HAP-1 (cell line): ENCODE results near the gene PLCL1.

Source experiments
- DNase-seq, 2 experiments: peaks; one replicate each; pipeline ENCODE4 v3.0.0-alpha.2; 2016 to 2020; ENCODE audit warnings: low spot score in 2 of 2
- H3K27me3 ChIP-seq: fragments of 250-450 bp; sonication (Bioruptor Pico); 2 replicates; pipeline ENCODE4 v1.5.1; 2020; ENCODE audit warnings: low read depth, mild to moderate bottlenecking, moderate library complexity
- H3K36me3 ChIP-seq: fragments of 250-450 bp; sonication (Bioruptor Pico); replicated peaks from 2 replicates; pipeline ENCODE4 v1.5.1; 2020; ENCODE audit warnings: mild to moderate bottlenecking
- H3K4me1 ChIP-seq: fragments of 250-450 bp; sonication (Bioruptor Pico); 2 replicates; pipeline ENCODE4 v1.5.1; 2020; ENCODE audit warnings: mild to moderate bottlenecking
- H3K4me3 ChIP-seq: fragments of 250-450 bp; sonication (Bioruptor Pico); 2 replicates; pipeline ENCODE4 v1.5.1; 2020; ENCODE audit warnings: mild to moderate bottlenecking, moderate library complexity
- H3K9me3 ChIP-seq: fragments of 250-450 bp; sonication (Bioruptor Pico); 2 replicates; pipeline ENCODE4 v1.5.1; 2020; ENCODE audit warnings: mild to moderate bottlenecking, moderate library complexity
- in situ Hi-C: fragments of 300-500 bp; cut with MboI; formaldehyde crosslinking; loops from 3 replicates; pipeline ENCODE4 v1.14.3; 2020; ENCODE audit warnings: low sequenced_read_pairs, inconsistent platforms, mixed read lengths

Gene PLCL1

DNA sequence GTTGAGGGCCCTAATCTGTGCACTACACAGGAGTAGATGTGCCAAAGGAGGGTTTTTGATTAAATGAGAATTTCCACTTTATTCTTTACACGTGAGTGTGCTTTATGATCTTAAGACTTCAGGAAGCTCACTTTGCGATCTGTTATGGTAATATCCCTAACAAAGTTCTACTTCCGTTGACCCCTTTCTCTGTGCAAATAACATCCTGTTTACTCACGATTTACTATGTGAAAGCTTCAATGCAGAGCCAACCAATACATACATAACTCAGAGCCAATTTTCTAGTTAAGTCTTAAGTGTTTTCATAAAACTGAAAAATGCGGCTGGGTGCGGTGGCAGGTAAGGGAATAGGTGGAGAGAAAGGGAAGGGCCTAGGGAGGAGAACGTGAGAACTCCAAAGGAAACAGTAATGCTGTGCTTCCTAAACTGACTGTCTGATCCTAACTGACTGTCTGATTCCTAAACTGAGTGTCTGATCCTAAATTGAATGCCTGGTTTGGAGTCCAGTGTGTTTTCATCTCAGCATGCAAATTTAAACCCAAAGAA is 87.6 kb downstream of the PLCL1 start:
- Histone ChIP-seq H3K9me3 (no peaks in the 10 kb centered on the region), H3K36me3 (no peaks in the 10 kb centered on the region; the same call in 1 of the 2 replicates), H3K27me3 (no peaks in the 10 kb centered on the region), H3K4me3 (no peak overlapping the region), H3K4me1 (no peaks in the 10 kb centered on the region; the same call in 1 of the 2 replicates)
- no peak for DNase-seq
- in situ Hi-C loops, result no loop called here

DNA sequence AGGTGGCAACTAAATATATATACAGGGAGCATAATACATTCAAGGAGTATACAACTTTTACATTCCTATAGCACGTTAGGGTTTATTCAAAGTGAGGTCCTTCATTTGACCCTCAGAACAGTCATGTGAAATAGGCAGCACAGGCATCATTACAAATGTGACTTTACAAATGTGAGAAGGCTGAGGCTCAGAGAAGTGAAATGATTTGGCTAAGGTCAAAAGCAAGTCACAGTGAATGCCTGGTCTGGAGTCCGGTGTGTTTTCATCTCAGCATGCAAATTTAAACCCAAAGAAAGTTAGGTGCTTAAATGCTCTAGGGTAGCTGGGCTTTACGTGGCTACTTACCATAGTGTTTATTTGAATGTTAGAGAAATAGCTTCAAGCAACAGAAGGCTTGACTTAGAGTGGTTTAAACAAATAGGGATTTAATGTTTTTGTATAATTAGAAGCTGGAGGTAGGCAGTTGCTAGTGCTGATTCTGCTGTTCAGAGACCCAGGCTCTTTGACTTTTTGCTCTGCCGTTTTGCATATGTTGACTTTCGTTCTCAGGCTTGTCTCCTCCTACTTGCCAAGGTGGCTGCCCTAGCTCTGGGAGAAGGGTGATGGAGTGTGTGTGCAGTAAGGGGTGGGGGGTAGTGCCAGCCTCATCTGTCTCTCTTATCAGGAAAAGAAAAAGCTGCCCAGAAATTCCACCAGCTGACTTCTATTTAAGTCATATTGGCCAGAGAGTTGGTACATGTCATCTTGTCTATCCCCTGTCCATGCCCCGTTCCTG is 89.2 kb downstream of the PLCL1 start:
- in situ Hi-C loops, result no loop called here
- no peak for DNase-seq
- no peaks in the 10 kb centered on the region; the same call in 1 of the 2 replicates for H3K4me1 ChIP-seq
- H3K27me3 ChIP-seq, result no peaks in the 10 kb centered on the region
- H3K36me3 ChIP-seq, result no peaks in the 10 kb centered on the region
- no peak overlapping the region for H3K4me3 ChIP-seq
- H3K9me3 ChIP-seq, result no peaks in the 10 kb centered on the region

DNA sequence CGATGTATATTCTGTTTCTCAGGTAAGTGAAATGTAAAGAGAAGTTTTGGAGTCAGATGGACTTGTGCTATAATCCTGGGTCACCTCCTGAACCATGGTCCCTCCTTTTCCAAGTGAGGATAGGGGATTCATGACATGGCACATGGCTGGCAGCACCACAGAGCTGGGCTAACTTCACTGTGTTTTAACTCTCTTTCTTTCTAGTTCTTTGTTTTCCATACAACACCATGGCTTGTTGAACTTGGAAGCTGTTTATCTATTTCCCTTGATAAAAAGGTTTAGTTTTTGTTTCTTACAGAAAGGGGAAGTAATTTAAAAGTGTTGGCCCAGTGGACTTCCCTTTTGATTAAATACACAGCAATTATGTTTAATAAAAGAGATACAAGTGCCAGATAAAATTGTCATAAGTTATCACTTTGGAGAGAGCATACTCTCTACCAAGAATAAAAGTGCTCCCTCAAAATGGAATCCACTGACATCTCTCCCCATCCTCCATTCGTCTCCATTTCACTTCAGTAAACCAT is 90.4 kb downstream of the PLCL1 start:
- Histone ChIP-seq H3K27me3 (no peaks in the 10 kb centered on the region), H3K9me3 (no peaks in the 10 kb centered on the region), H3K4me1 (no peaks in the 10 kb centered on the region), H3K36me3 (no peaks in the 10 kb centered on the region), H3K4me3 (no peak overlapping the region)
- in situ Hi-C loops, result no loop called here
- no peak for DNase-seq

DNA sequence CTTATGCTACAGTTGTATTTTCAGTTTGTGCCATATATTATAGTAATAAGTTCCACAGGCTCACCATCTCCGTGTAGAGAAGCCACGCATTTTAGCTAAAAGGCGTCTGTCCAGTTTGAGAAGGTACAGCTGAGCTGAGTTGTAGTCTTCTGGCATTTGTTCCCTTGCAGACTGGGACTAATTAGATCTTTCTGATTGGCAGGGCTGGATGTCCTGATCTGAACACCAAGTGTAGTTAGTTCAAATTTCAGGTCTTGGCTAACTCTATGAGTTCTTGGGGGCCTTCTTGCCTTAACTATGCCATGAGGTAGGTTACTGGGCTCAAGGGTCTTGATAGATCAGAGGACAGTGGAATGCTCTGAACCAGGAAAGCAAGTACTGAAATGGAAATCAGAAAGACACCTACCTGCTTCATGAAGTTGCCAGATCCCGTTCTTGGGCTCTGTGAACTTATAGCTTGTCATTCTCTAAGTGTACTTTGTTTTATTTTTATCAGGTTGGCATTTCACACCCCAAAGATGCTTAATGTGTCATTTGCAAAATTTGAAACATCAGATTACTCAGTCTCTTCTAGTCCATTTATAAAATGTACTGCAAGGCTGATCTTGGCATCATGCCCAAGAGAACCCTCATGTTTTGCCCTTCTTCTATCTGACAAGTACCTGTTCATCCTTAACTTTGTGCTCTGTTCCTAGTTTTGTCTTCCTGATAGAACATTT is 93.7 kb downstream of the PLCL1 start:
- in situ Hi-C loops, result no loop called here
- DNase-seq, result no peak
- Histone ChIP-seq H3K9me3 (no peaks in the 10 kb centered on the region), H3K4me3 (no peak overlapping the region), H3K4me1 (no peaks in the 10 kb centered on the region), H3K27me3 (no peaks in the 10 kb centered on the region), H3K36me3 (no peaks in the 10 kb centered on the region)

DNA sequence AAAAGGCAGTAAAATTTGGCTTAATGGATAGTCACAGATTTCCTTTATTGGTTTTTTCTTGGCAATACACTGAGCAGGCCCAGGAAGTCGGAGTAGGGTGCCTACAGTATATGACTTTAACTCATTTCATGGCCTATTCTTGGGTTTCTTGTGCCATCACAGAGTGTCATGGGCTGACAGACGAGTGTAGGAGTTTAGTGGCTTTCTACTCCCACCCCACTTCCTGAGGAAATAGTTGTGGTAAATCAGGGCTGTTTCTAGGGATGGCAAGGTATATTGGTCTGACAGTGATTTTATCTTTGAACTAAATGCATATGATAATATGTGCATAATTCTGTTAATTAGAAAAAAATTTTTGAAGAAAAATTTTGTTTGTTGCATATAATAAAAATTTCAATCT is 100.1 kb downstream of the PLCL1 start:
- in situ Hi-C loops, result no loop called here
- H3K4me3 ChIP-seq, result no peak overlapping the region
- H3K27me3 ChIP-seq, result no peaks in the 10 kb centered on the region
- H3K4me1 ChIP-seq, result no peaks in the 10 kb centered on the region
- no peak for DNase-seq
- H3K9me3 ChIP-seq, result no peaks in the 10 kb centered on the region
- no peaks in the 10 kb centered on the region for H3K36me3 ChIP-seq

DNA sequence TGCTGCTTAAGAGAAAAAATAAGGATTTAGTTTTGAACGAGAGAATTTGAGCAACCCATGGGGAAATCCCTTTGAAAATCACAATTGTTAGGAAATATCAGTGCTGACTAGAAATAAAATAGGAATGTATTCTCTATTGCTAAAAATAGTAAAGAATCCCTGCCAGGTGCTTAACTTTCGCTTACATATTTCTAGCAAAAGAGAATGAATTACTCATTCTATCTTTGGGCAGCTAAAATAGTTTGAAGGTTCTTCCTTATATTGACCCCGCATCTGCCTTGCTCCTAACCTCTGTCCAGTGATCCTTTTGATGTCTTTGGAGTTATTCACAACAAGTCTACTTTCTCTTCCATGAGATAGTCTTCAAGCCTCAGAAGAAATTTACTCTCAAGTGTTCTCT is 103.8 kb downstream of the PLCL1 start:
- in situ Hi-C loops, result no loop called here
- no peaks in the 10 kb centered on the region for H3K4me1 ChIP-seq

DNA sequence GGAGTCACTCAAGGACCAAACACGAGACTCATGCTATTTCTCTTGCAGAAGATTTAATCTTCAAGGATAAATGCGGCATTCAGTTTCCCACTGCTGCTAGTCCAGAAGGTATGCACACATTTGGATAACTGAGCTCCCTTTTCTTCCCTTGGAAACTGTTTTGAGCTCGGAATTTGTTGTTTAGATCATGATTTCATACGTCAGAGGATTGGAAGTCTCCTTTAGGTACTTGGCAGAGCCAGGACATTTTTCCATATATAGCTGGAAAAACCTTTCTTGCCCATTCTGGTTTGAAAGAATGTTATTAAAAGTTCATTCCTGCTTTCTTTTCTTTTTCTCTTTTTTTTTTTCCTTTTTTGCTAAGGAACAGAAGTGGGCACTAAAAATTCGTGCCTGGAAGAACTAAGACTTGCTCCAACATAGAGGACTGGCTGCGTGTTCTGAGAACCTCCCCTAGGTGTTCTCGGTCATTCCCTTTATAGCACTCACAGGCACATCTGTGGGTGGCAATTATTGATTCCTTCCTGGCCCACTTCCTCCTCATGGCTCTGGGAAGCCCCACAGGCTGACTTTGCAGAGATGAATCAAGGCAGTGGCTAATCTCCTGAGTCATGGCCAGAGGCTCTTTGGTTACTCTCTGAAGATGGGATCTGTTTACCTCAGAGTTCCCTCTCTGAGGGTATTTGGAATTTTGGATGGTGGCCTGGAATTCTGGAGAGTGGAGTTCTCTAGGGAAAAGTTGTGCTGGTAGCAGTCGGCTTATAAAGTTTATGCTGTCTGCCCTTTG is 104.8 kb downstream of the PLCL1 start:
- H3K4me1 ChIP-seq, result no peaks in the 10 kb centered on the region
- in situ Hi-C loops, result no loop called here
- no peak for DNase-seq
- H3K9me3 ChIP-seq, result no peaks in the 10 kb centered on the region
- H3K27me3 ChIP-seq, result 0 out of 2 replicates have a peak, but pooled peaks cover 7% of the 10 kb centered on the region
- no peak overlapping the region for H3K4me3 ChIP-seq
- H3K36me3 ChIP-seq, result no peaks in the 10 kb centered on the region

More for the DNA sequence above, 103.8 kb downstream of the PLCL1 start:
- Histone ChIP-seq H3K27me3 (0 out of 2 replicates have a peak, but pooled peaks cover 7% of the 10 kb centered on the region), H3K4me3 (no peak overlapping the region), H3K9me3 (no peaks in the 10 kb centered on the region), H3K36me3 (no peaks in the 10 kb centered on the region)
- DNase-seq, result no peak

DNA sequence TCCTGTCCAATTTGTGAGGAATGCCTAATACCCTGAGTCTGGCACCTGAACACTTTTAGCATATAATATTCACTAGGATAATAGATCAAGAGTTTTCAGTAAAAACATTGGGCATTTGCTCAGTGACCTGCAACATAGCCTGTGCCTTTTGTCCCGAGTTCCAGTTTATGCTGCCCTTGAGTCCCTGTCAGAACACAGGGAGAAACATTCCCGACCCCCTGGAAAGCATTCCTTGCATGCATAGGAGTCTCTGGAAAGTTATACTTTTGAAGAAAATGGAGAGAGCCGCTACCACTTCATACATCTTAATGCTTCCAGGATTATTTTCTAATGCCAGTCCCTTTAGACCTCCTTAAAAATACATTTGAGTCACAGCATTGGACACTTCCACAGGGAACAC is 107.3 kb downstream of the PLCL1 start:
- no peaks in the 10 kb centered on the region for H3K36me3 ChIP-seq
- H3K4me1 ChIP-seq, result no peaks in the 10 kb centered on the region
- in situ Hi-C loops, result no loop called here
- no peaks in the 10 kb centered on the region for H3K9me3 ChIP-seq
- 0 out of 2 replicates have a peak, but pooled peaks cover 7% of the 10 kb centered on the region for H3K27me3 ChIP-seq
- no peak for DNase-seq
- no peak overlapping the region for H3K4me3 ChIP-seq

DNA sequence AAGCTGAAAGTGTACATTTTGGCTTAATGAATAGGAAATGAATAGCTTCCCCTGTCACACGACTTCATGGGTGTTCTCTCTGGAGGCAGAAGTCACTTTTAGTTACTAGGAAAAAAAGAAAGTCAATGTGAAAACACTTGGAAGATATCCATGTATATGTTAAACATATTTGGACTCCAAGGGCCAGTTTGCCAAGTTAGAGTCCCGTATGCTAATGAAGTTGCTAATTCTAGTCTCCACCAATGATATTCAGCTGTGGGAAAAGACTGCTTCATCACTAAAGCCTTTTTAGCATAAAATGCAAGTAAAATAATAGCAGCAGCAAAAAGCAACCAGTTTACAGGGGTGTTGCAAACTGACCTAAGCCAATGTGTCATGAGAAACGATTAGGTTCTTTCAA is 108.7 kb downstream of the PLCL1 start:
- in situ Hi-C loops, result no loop called here
- H3K4me1 ChIP-seq, result no peaks in the 10 kb centered on the region
- DNase-seq, result no peak
- no peaks in the 10 kb centered on the region for H3K36me3 ChIP-seq
- 0 out of 2 replicates have a peak, but pooled peaks cover 7% of the 10 kb centered on the region for H3K27me3 ChIP-seq
- H3K9me3 ChIP-seq, result no peaks in the 10 kb centered on the region
- no peak overlapping the region for H3K4me3 ChIP-seq

DNA sequence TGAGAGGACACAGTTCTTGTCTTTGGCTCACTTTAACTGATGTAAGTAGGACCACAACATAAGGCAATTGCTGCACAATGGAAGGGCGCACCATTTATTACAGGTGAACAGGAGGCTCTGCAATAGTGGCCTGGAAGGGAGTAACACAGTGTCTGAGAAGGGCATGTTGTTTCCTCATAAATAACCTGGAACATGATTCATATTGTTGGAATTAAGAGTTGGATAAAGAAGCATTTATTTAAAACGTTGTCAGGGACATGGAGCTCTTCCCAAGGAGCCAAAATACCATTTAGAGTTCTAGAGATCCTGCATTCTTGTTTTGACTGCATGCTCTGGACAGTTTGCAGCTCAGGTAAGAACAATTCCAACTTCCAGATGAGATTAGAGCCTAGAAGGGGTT is 110.4 kb downstream of the PLCL1 start:
- DNase-seq, result no peak

DNA sequence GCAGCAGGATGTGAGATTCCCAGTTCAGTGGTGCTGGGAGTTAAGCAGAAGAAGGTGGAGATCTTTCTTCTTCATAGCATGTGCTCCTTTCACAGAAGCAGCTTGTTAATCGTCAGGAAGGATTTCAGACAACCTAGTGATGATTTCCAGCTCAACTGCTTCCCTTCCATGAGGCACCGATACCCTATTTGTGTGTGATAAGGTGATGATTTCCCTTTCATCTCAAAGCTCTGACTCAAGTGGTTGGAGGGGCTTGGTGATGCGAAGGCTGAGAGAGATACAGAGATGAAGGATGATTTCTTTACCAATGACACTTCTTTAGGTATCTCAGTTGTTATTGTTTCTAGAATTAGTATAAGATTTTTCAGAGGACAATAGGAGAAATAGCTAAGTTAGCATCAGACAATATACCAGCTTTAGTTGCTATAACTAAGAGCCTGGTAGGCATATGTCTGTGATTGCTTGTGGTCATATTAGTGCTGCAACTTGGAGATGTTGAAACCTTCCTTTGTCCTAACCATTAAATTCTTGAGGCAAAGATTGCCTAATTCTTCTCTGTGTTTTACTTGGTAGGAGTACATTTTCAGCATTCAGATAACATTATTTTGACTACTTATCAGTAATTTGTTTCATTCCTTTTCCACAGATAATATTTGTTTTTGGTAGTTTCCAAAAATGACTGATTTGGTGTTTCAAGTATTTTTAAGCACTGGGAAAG is 111.3 kb downstream of the PLCL1 start:
- in situ Hi-C loops, result no loop called here

More for the DNA sequence above, 110.4 kb downstream of the PLCL1 start:
- Histone ChIP-seq H3K27me3 (0 out of 2 replicates have a peak, but pooled peaks cover 7% of the 10 kb centered on the region), H3K4me3 (no peak overlapping the region), H3K36me3 (no peaks in the 10 kb centered on the region), H3K9me3 (no peaks in the 10 kb centered on the region), H3K4me1 (no peaks in the 10 kb centered on the region)
- in situ Hi-C loops, result no loop called here

DNA sequence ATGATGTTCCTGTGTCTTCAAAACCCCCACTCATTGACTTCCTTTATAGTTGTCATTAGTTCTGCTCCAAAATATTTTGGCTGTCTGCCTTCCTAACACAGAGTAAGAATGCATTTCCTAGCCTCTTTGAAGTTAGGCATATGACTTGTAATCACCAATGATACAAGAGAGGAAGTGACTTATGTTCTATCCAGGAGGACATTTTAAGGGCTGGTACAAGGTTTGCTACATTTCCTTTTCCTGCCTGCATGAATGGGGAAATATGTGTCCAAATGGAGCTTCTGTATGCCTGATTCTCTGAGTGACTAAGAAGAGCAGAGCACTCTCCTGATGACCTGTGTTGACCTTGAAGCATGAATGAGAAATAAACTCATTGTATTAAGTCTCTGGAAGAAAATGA is 115.1 kb downstream of the PLCL1 start:
- in situ Hi-C loops, result no loop called here
- no peaks in the 10 kb centered on the region for H3K36me3 ChIP-seq
- no peak overlapping the region for H3K4me3 ChIP-seq
- H3K9me3 ChIP-seq, result no peaks in the 10 kb centered on the region
- DNase-seq, result no peak
- H3K27me3 ChIP-seq, result no peaks in the 10 kb centered on the region
- no peaks in the 10 kb centered on the region for H3K4me1 ChIP-seq

More for the DNA sequence above, 111.3 kb downstream of the PLCL1 start:
- no peaks in the 10 kb centered on the region for H3K36me3 ChIP-seq
- H3K9me3 ChIP-seq, result no peaks in the 10 kb centered on the region
- no peak for DNase-seq
- no peak overlapping the region for H3K4me3 ChIP-seq
- H3K4me1 ChIP-seq, result no peaks in the 10 kb centered on the region
- no peaks in the 10 kb centered on the region for H3K27me3 ChIP-seq

DNA sequence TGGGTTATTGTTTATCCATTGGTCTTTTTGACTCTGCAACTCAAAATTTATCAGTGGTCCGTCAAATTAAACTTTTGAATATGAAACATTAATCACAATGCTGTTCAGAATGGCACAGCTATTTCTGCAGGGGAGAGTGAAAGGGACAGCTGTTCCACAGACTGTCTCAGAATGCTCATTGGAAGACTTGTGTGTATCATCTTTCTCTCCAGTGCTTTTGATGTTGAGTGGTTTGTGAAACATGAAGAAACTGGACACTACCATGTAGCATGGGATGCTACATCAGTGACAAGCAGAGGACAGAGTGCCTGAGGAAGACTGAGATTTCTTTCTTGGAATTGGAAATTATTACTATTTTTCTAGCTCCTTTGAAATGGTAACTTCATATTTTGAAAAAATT is 115.7 kb downstream of the PLCL1 start:
- no peak for DNase-seq
- in situ Hi-C loops, result no loop called here
- Histone ChIP-seq H3K27me3 (no peaks in the 10 kb centered on the region), H3K4me1 (no peaks in the 10 kb centered on the region), H3K9me3 (no peaks in the 10 kb centered on the region), H3K4me3 (no peak overlapping the region), H3K36me3 (no peaks in the 10 kb centered on the region)
